WI38 (cell line): ENCODE measurements around the gene SFTPB.

Source experiments
- H3K4me3 ChIP-seq: 2 replicates; pipeline ENCODE4 v1.5.1; 2011; ENCODE audit warnings: low read depth, mild to moderate bottlenecking, control low read depth, low read length
- TF ChIP-seq, protein P1 (sequence below): IDR thresholded peaks from 2 replicates; pipeline ENCODE4 v1.5.1; 2012; ENCODE audit warnings: low read depth, mild to moderate bottlenecking, control low read depth, low read length

SFTPB gene

DNA sequence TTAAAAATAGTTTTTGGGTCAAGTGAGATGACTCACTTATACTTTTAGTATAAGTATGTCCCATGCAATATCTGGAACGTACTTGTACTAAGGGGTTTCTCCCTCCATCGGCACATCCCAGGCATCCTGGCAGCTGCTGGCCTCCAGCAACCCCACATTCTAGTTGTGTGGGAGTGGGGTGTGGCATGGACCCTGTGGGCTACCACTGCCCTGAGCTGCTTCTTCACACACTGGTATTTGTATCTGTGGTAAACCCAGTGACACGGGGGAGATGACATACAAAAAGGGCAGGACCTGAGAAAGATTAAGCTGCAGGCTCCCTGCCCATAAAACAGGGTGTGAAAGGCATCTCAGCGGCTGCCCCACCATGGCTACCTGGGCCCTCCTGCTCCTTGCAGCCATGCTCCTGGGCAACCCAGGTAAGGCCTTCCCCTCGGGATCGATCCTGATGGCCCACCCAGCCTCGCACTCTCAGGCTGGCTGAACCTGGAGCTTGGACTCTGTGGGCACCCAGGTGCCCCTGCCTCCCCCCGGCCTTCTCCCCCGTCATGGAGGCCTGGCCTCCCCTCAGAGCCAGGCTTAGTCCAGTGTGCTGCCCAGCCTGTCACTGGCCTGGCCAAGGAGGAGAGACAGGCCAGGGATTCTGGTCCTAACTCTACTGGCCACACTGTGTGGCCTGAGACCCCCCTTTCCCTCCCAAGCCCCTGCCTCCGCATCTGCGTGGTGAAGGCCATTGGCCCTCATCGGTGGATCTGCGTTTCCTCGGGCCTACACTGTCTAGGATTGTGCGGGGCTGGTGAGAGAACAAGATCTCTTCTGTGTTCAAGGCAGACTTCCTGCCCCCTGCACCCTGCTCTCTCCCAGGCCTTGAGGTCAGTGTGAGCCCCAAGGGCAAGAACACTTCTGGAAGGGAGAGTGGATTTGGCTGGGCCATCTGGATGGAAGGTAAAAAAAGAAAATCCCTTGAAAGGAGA lies 26.3 kb upstream of the SFTPB start, which contains the start of gene GNLY:
Gene GNLY (plus strand): TSS at position 307 of the 974 bp plus-strand sequence. CDS start 61 bp downstream, at position 368.
- TF ChIP-seq, protein P1, sequence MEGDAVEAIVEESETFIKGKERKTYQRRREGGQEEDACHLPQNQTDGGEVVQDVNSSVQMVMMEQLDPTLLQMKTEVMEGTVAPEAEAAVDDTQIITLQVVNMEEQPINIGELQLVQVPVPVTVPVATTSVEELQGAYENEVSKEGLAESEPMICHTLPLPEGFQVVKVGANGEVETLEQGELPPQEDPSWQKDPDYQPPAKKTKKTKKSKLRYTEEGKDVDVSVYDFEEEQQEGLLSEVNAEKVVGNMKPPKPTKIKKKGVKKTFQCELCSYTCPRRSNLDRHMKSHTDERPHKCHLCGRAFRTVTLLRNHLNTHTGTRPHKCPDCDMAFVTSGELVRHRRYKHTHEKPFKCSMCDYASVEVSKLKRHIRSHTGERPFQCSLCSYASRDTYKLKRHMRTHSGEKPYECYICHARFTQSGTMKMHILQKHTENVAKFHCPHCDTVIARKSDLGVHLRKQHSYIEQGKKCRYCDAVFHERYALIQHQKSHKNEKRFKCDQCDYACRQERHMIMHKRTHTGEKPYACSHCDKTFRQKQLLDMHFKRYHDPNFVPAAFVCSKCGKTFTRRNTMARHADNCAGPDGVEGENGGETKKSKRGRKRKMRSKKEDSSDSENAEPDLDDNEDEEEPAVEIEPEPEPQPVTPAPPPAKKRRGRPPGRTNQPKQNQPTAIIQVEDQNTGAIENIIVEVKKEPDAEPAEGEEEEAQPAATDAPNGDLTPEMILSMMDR = no peak
- no peak within 1 kb of the TSS for H3K4me3 ChIP-seq

DNA sequence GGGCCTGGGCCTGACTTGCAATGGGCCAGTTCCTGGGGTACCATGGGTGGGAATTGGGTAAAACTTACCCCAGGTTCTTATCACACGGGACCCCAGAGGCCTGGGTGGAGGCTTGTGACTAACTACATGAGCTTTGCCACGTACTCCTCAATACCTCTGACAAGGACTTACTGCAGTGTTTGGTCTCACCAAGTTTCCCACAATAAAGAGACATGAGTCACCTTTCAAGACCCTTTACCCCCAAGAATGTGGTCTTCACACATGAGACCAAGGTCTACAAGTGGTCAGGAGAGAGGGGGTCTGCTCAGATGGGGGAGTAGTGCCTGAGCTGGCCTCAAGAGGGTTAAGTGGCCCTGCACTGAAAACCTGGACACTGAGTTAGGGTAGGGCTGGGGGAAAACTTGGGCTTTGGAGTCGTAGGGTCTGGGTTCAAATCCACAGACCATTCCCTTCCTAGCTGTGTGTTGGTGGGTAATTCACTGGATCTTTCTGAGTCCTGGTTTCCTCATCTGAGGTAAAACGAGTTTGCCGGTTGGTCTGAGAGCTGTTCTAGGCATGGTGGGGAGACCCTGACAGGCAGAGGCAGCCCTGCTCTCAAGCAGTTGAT lies 24.1 kb upstream of the SFTPB start:
- H3K4me3 ChIP-seq = no peak overlapping the region
- TF ChIP-seq, protein P1 = no peak

DNA sequence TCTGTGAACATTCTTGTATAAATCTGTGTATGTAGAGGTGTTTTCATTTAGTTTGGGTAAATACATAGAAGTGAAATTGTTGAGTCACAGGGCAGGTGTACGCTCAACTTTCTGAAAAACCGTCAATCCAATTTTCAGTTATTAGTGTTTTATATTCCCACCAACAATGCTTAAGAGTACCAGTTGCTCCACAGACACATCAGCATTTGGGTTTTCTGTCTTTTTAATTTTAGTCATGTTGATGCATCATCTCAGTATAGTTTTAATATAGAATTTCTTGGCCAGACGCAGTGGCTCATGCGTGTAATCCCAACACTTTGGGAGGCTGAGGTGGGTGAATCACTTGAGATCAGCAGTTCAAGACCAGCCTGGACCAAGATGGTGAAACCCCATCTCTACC lies 22.9 kb upstream of the SFTPB start:
- no peak overlapping the region for H3K4me3 ChIP-seq
- TF ChIP-seq, protein P1 = no peak

DNA sequence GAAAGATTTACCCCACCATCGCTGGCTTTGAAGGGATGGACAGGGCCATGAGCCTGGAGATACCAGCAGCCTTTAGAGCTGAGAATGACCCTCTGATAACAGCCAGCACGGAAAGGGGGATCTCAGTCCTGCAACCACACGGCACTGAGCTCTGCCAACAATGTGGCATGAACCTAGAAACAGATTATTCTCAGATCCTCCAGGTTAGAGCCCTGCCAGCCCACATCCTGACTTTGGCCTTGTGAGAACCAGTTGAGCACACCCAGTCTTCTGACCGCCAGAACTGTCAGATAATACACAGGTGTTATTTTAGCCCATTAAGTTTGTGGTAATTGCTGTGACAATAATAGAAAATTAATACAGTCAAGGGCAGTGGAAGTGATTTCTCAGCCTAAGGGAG lies 16.8 kb upstream of the SFTPB start:
- H3K4me3 ChIP-seq = no peak overlapping the region
- TF ChIP-seq, protein P1 = no peak

DNA sequence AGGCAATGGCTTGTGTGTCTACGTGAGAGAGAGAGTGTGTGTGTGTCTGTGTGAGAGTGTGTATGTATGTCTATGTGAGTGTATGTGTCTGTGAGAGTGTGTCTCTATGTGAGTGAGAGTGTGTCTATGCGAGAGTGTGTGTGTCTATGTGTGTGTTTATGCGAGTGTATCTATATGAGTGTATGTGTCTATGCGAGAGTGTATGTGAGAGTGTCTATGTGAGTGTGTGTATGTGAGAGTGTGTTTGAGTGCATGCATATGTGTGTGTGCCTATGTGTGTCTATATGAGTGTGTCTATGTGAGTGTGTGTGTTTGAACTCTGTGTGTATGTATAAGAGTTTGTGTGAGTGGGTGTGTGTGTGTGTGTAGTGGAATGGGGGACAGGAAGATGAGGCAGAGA lies 16.4 kb upstream of the SFTPB start:
- no peak overlapping the region for H3K4me3 ChIP-seq
- TF ChIP-seq, protein P1 = no peak

DNA sequence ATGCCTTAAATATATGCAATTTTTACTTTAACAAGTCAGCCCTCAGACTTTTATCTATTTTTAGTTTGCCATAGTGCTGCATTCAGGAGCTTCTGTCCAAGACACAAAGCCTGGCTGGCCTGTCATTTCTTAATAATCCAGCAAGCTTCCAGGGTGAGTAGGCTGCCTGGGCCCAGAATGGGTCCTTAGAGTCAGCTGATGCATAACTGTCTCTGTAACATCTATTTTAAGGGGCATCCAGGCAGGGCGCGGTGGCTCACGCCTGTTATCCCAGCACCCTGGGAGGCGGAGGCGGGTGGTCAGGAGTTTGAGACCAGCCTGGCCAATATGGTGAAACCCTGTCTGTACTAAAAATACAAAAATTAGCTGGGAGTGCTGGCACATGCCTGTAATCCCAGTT lies 14.4 kb upstream of the SFTPB start:
- TF ChIP-seq, protein P1 = no peak
- no peak overlapping the region for H3K4me3 ChIP-seq

DNA sequence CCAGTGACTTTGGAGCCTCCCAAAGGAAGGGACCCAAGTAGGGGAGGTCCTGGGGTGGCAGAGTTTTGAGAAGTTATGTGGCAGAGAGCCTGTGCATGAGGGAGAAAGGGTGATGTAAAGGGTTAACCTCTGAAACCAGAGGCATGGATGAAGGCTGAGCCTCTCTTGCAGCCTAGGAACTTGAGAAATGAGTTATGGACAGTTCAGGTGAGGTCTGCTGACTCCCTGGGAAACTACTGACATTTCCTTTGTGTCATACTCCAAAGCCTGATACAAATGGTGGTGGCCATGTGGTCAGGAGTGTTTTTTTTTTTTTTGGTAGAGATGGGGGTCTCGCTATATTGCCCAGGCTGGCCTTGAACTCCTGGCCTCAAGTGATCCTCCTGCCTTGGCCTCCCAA lies 13.8 kb upstream of the SFTPB start:
- H3K4me3 ChIP-seq = no peak overlapping the region
- TF ChIP-seq, protein P1 = no peak
